Fibroblast of villous mesenchyme (primary cell): ENCODE results near the gene LIMK2. TPM values are rescaled to one million over a fixed set of nuclear protein-coding genes. Genes with fewer than 3 reads are reported as not detected.

Experiments
- DNase-seq: peaks from one replicate; pipeline ENCODE4 v3.0.0-alpha.2; 2010; ENCODE audit warnings: low read depth
- H3K4me3 ChIP-seq: 2 replicates; pipeline ENCODE4 v1.5.1; 2011; ENCODE audit warnings: low read depth, mild to moderate bottlenecking, low read length
- total RNA-seq: library from RNA; depleted of rRNA; stranded (reverse); fragments of >200 nt; gene quantifications from 2 replicates; pipeline ENCODE4 v1.2.3, GENCODE V29; 2012
- TF ChIP-seq, protein P1 (sequence below): IDR thresholded peaks from 2 replicates; pipeline ENCODE4 v1.5.1; 2012; ENCODE audit warnings: low read depth, mild to moderate bottlenecking, low read length; ENCODE audit not compliant: insufficient read depth

LIMK2 gene
- total RNA-seq, 1 donor = 50.1 TPM

DNA sequence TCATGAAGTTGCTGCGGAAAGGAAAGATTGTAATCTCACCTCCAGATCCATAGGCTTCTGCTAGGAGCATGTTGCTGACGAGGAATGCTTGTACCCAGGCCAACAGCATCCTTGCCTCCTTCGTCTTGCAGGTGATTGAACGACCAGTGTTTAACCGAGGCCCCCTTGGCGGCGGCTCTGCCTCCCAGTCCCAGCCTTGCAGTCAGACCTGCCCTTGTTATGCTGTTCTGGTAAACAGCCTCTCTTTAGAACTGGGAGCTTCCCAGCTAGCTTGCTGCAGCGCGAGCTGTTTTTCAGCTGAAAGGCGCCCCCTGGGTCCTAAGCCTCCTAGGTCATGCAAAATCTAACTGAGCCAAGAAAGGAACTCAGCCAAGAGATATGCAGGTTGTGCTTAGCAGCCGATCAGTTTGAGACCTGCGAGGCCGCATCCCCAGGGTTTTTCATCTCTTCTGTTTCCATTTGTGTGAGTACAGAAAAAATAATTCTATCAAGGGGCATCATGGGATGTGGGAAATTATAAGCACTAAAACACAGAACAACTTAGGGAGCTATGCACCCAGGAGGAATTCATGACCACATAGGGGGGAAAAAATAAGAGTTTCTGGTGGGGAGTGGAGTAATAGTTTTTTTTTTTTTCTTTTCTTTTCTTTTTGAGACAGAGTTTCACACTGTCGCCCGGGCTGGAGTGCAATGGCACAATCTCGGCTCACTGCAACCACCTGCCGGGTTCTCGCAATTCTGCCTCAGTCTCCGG is 80.3 kb downstream of the LIMK2 start, which contains the start of gene PIK3IP1:
TSS of gene PIK3IP1 (minus strand) at position 253 of the 754 bp plus-strand sequence. CDS start at position 109, 144 bp downstream.
- H3K4me3 ChIP-seq = peak within 1 kb of the TSS; percentile 66
- TF ChIP-seq, protein P1, sequence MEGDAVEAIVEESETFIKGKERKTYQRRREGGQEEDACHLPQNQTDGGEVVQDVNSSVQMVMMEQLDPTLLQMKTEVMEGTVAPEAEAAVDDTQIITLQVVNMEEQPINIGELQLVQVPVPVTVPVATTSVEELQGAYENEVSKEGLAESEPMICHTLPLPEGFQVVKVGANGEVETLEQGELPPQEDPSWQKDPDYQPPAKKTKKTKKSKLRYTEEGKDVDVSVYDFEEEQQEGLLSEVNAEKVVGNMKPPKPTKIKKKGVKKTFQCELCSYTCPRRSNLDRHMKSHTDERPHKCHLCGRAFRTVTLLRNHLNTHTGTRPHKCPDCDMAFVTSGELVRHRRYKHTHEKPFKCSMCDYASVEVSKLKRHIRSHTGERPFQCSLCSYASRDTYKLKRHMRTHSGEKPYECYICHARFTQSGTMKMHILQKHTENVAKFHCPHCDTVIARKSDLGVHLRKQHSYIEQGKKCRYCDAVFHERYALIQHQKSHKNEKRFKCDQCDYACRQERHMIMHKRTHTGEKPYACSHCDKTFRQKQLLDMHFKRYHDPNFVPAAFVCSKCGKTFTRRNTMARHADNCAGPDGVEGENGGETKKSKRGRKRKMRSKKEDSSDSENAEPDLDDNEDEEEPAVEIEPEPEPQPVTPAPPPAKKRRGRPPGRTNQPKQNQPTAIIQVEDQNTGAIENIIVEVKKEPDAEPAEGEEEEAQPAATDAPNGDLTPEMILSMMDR = peak; percentile 67
- DNase-seq = peak; percentile 93

DNA sequence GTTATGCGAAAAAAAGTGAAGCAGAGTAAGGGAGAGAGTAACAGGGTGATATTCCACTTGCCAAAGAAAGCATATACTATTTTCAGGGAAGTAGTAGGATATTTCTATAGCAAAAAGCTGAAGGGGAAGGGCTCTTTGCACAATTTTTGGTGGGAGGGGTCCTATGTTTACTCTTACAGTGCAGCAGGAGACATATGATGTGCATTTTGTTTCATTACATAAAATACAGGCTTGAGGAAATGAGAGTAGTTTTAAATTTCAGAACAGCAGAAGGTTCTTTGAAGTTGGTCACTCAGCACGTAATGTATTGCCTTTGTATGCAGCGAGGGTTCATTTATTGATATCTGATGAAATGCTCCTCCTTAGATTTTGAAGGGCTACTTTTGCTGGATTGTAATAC is 83.3 kb downstream of the LIMK2 start:
- no peak overlapping the region for H3K4me3 ChIP-seq
- TF ChIP-seq, protein P1 = no peak
- no peak for DNase-seq

DNA sequence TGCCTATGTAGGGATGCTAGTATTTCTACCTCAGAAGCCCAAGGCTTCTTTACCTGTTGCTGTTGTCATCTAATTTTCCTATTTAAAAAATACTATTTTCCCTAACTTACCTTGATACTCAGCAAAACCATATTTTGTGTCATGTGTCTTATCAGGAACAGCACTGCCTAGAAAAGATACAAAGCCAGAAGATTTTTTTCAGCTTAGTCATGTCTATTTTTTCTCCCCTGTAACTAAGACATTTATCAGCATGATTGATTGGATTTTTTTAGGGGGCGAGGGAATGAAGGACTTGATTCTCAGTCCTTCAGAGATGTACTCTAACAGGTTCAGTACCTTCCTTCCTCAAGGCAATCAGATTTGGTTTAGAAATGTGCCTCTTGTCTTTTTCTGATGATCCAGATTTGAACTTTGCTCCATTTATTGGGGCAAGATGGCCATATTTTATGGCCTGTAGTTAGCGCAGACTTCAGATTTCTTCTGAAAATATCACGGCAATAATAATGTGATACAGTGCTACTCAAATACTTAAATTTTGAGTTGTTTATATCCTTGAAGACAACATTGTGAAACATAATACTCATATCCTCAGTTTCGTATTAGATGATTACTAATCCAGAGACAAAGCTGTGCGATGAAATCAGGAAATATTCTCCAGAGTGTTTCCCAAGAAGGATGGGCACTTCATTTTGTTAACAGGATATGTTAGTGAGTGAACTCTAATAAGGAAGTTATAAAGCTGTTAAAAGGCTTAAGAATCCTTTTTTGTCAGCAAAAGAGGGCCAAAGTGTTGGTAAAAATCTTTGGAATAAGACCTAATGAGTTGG is 83.9 kb downstream of the LIMK2 start:
- H3K4me3 ChIP-seq = no peak overlapping the region
- peak; percentile 60 for DNase-seq
- TF ChIP-seq, protein P1 = no peak

DNA sequence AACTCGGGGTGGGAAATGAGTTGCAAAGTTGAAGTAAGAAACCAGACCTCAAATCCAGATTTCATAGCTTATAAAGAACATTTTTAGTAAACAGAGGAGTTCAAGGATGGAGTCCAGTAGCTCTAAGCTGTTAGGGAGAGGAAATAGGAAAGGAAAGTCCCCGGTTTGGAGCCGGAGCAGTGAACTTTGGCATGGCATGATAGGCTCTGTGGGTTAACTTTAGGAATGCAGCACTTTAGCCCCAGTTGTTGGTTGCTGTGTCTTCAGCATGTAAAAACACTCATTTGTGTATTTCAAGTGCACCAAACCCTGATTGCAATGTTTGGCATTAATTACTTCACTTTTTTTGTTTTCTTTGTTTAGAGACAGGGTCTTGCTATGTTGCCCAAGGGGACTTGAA is 88.8 kb downstream of the LIMK2 start:
- no peak for DNase-seq
- H3K4me3 ChIP-seq = no peak overlapping the region
- TF ChIP-seq, protein P1 = no peak

DNA sequence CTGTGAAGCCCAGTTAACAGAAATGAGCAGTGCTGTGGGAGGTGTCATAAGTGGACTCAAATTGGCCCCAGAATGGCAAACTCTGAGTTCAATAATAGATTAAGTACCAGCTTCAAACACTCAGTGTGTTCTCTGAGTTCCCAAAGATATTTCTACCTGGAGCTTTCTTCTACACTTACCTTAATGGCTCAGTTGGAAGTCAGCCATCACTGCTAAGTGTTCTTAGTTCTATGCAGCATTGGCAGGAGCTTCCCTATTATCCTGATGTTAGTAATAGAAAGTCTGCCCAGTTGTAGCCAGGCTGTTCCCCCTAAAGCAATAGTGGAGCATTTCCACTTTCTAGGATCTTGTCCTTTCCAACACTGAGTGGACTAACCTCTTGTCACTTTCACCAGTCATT is 89.9 kb downstream of the LIMK2 start:
- DNase-seq = no peak
- TF ChIP-seq, protein P1 = no peak
- no peak overlapping the region for H3K4me3 ChIP-seq

DNA sequence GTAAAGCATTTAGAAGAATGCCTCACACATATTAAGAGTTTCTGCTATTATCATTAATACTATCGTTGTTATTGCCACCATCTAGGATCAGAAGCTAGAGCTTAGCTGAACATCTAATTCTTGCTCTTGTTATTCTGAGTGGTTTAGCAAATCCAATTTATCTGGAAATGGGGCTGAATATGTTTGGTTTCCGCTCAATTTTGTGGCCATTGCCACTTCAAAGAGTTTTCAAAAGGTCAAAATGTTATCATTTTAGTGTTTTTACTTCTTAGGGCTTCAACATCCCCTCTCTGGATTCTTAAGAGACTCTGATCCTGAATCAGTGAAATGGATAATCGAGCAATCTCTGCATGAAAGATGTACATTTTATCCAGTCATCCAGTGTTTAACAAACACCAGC is 90.4 kb downstream of the LIMK2 start:
- no peak overlapping the region for H3K4me3 ChIP-seq
- no peak for DNase-seq
- TF ChIP-seq, protein P1 = no peak
